HEK293 (cell line): ENCODE data around the gene WTIP.

Source experiments
- KLF1 ChIP-seq: fragments of 450-650 bp; formaldehyde crosslinking; IDR thresholded peaks from 2 replicates; pipeline ENCODE4 v1.5.1; 2016; ENCODE audit warnings: missing biosample characterization, missing genetic modification characterization
- ZNF132 ChIP-seq: fragments of 450-650 bp; formaldehyde crosslinking; IDR thresholded peaks from 2 replicates; pipeline ENCODE4 v1.5.1; 2017; ENCODE audit warnings: missing biosample characterization, missing genetic modification characterization, borderline replicate concordance
- ZNF362 ChIP-seq: fragments of 450-650 bp; formaldehyde crosslinking; IDR thresholded peaks from 2 replicates; pipeline ENCODE4 v1.5.1; 2016; ENCODE audit warnings: missing biosample characterization, missing genetic modification characterization
- ZNF501 ChIP-seq: fragments of 450-650 bp; formaldehyde crosslinking; IDR thresholded peaks from 2 replicates; pipeline ENCODE4 v1.5.1; 2016; ENCODE audit warnings: missing biosample characterization, missing genetic modification characterization
- ZNF544 ChIP-seq: fragments of 450-650 bp; formaldehyde crosslinking; IDR thresholded peaks from 2 replicates; pipeline ENCODE4 v1.5.0; 2017; ENCODE audit warnings: missing biosample characterization, missing genetic modification characterization
- TF ChIP-seq, protein P1 (sequence below): fragments of 450-650 bp; formaldehyde crosslinking; IDR thresholded peaks from 2 replicates; pipeline ENCODE4 v1.5.1; 2016; ENCODE audit warnings: missing biosample characterization, missing genetic modification characterization

GRCh38 chr19:34539396-34539795, 57.8 kb downstream of the WTIP start:
- TF ChIP-seq, protein P1, sequence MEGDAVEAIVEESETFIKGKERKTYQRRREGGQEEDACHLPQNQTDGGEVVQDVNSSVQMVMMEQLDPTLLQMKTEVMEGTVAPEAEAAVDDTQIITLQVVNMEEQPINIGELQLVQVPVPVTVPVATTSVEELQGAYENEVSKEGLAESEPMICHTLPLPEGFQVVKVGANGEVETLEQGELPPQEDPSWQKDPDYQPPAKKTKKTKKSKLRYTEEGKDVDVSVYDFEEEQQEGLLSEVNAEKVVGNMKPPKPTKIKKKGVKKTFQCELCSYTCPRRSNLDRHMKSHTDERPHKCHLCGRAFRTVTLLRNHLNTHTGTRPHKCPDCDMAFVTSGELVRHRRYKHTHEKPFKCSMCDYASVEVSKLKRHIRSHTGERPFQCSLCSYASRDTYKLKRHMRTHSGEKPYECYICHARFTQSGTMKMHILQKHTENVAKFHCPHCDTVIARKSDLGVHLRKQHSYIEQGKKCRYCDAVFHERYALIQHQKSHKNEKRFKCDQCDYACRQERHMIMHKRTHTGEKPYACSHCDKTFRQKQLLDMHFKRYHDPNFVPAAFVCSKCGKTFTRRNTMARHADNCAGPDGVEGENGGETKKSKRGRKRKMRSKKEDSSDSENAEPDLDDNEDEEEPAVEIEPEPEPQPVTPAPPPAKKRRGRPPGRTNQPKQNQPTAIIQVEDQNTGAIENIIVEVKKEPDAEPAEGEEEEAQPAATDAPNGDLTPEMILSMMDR (tag by site-specific recombination), result no peak
- TF ChIP-seq KLF1 (tag by site-specific recombination) (no peak), ZNF501 (no peak), ZNF544 (tag by site-specific recombination) (no peak), ZNF362 (no peak), ZNF132 (tag by site-specific recombination) (no peak)
